Spleen (tissue), 7 donors: Measurements from ENCODE around the gene DNHD1.

Experiments
- POLR2A ChIP-seq, 3 donors: fragments of 450-650 bp; IDR thresholded peaks; one replicate each; pipeline ENCODE4 v1.5.1; 2017; ENCODE audit warnings: antibody characterized with exemption in 3 of 3, mild to moderate bottlenecking in 1 of 3
- TF ChIP-seq, protein P1 (sequence below), 11 experiments: fragments of 200-600 bp in 7 of 11; fragments of 450-650 bp in 4 of 11; sonication (generic) in 4 of 11; IDR thresholded peaks in 8 of 11; conservative IDR thresholded peaks in 3 of 11; 1 replicate in 7 of 11; 2 replicates in 4 of 11; pipeline versions ENCODE4 v1.4.0 to v1.8.0; 2016 to 2021; ENCODE audit warnings: antibody characterized with exemption in 11 of 11, inconsistent platforms in 4 of 11, mild to moderate bottlenecking in 1 of 11
- donor health status: DM: no; HTN: no; CAD: no; lungs with moderate emphysema.
- donor health status: DM: no; HTN: no; CAD: no.
- donor health status: DM: no; HTN: no; CAD: no.

DNA sequence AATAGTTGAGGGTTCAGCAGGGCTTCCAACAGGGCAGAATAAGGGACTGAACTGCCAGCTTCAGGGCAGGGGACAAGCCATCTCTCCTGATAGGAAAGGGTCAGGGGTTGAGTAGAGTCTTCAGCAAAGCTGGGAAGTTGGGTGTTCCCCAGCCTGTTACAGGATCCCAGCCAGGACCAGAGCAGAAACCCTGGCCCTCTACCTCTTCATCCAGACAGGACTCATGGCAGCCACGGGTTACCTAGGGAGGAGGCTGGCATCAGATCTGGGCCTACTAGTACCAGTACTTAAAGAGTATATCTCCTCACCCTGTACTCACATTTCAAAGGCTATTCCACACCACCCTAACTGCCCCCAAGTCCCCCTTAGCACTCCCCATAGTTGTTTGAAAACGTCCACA is 117.4 kb downstream of the DNHD1 start:
- TF ChIP-seq, protein P1, sequence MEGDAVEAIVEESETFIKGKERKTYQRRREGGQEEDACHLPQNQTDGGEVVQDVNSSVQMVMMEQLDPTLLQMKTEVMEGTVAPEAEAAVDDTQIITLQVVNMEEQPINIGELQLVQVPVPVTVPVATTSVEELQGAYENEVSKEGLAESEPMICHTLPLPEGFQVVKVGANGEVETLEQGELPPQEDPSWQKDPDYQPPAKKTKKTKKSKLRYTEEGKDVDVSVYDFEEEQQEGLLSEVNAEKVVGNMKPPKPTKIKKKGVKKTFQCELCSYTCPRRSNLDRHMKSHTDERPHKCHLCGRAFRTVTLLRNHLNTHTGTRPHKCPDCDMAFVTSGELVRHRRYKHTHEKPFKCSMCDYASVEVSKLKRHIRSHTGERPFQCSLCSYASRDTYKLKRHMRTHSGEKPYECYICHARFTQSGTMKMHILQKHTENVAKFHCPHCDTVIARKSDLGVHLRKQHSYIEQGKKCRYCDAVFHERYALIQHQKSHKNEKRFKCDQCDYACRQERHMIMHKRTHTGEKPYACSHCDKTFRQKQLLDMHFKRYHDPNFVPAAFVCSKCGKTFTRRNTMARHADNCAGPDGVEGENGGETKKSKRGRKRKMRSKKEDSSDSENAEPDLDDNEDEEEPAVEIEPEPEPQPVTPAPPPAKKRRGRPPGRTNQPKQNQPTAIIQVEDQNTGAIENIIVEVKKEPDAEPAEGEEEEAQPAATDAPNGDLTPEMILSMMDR (IDR thresholded peaks at IDR 0.05 in 8 of 11, conservative IDR thresholded peaks at IDR 0.05 in 3 of 11) = no peak
- TF ChIP-seq POLR2A (IDR thresholded peaks at IDR 0.05) = no peak
